Adrenal gland (tissue), 12 donors: ENCODE data around the gene BCOR. TPM values are rescaled to one million over a fixed set of nuclear protein-coding genes. Genes with fewer than 3 reads are reported as not detected.

ENCODE experiments used
- DNase-seq, 7 donors: peaks; one replicate each; pipeline ENCODE4 v3.0.0-alpha.2; 2019 to 2020
- H3K27ac ChIP-seq, 5 donors: fragments of 200-600 bp; sonication (generic) in 4 of 5; 1 replicate in 3 of 5; 2 replicates in 2 of 5; pipeline versions ENCODE4 v1.5.1 to v1.8.0; 2016 to 2020; ENCODE audit warnings: mild to moderate bottlenecking in 1 of 5
- H3K27me3 ChIP-seq: fragments of 200-600 bp; 2 replicates; pipeline ENCODE4 v1.8.0; 2021
- H3K36me3 ChIP-seq, 2 donors: fragments of 200-600 bp; replicated peaks in 1 of 2; 1 replicate in 1 of 2; 2 replicates in 1 of 2; pipeline versions ENCODE4 v1.5.1 to v1.8.0; 2018 to 2022
- H3K4me1 ChIP-seq, 2 donors: fragments of 200-600 bp; replicated peaks in 1 of 2; 1 replicate in 1 of 2; 2 replicates in 1 of 2; pipeline versions ENCODE4 v1.5.1 to v1.8.0; 2018 to 2021
- H3K4me3 ChIP-seq, 4 donors: fragments of 200-600 bp; sonication (generic) in 3 of 4; one replicate each; pipeline ENCODE4 v1.5.1; 2016 to 2018
- H3K9me3 ChIP-seq, 3 donors: fragments of 200-600 bp; sonication (generic) in 1 of 3; replicated peaks in 1 of 3; 1 replicate in 2 of 3; 2 replicates in 1 of 3; pipeline versions ENCODE4 v1.5.1 to v1.8.0; 2016 to 2021
- CTCF ChIP-seq, 6 experiments: fragments of 450-650 bp in 4 of 6; fragments of 200-600 bp in 2 of 6; sonication (generic) in 1 of 6; IDR thresholded peaks; 1 replicate in 5 of 6; 2 replicates in 1 of 6; pipeline versions ENCODE4 v1.5.1 to v1.8.0; 2016 to 2021; ENCODE audit warnings: antibody characterized with exemption in 6 of 6, mild to moderate bottlenecking in 2 of 6, moderate library complexity in 1 of 6
- POLR2A ChIP-seq, 2 donors: fragments of 450-650 bp; IDR thresholded peaks; one replicate each; pipeline ENCODE4 v1.6.1; 2017; ENCODE audit warnings: antibody characterized with exemption in 2 of 2, mild to moderate bottlenecking in 2 of 2, moderate library complexity in 1 of 2
- WGBS, 4 donors: extraction: QIAGEN DNeasy Blood & Tissue Kit in 2 of 4; methylation state at CpG; one replicate each; pipeline versions ENCODE4 v1.1.5 to v1.1.7; 2013 to 2017; 5-methylcytosine and 5-hydroxymethylcytosine counted together
- intact Hi-C, 2 donors: fragments of 100-400 bp; cut with DNase I; formaldehyde crosslinking; loops; one replicate each; pipeline versions ENCODE4 v1.14.1 to v1.15.0; 2022 to 2023
- polyA plus RNA-seq, 3 donors: library from polyadenylated mRNA; stranded (reverse); fragments of 200-250 nt in 2 of 3; fragments of 350-450 nt in 1 of 3; fragmentation: Illumina TruSeq in 1 of 3; extraction: RNeasy Lipid Tissue Mini Kit (QIAGEN cat#74804) in 1 of 3; gene quantifications; one replicate each; pipeline ENCODE4 v1.2.3, GENCODE V29; 2013 to 2014
- total RNA-seq, 9 donors: library from RNA; depleted of rRNA in 4 of 9; stranded (reverse); fragments of >200 nt in 4 of 9; fragments of 120-200 nt in 1 of 9; fragmentation: NEBNext Ultra II Directional in 1 of 9; extraction: Animal tissue kit (Norgen Biotek cat#: 25700) in 1 of 9; gene quantifications; one replicate each; pipeline versions ENCODE4 v1.1.0 to v1.2.4, GENCODE V29; 2013 to 2023
- donor health status: healthy with polysubstance abuse.
- donor health status: Bipolar disorder and iron deficiency.
- donor health status: DM: yes; HTN: yes; CAD: no.
- donor health status: DM: no; HTN: no; CAD: no.
- donor health status: DM: no; HTN: no; CAD: no.
- donor health status: DM: yes; HTN: yes; CAD: no.

BCOR gene
- total and polyA plus RNA-seq, 12 donors = 13.7 to 42.9 (median 29.0) TPM

GRCh38 chrX:40022421-40022820 is 75.3 kb downstream of the BCOR start:
- intact Hi-C loops = no loop called here
- no peaks in the 10 kb centered on the region for H3K4me1 ChIP-seq
- TF ChIP-seq CTCF (IDR thresholded peaks at IDR 0.05) = no peak
- no peak for TF ChIP-seq POLR2A (IDR thresholded peaks at IDR 0.05)
- H3K27me3 ChIP-seq = no peaks in the 10 kb centered on the region
- no peak for DNase-seq
- no peak overlapping the region for H3K27ac ChIP-seq
- H3K9me3 ChIP-seq = no peaks in the 10 kb centered on the region
- no peaks in the 10 kb centered on the region for H3K36me3 ChIP-seq
- H3K4me3 ChIP-seq = no peak overlapping the region
- WGBS, 4 donors = 62 to 68% (median 63%) methylated on average over 3 of the region's 3 CpGs

- H3K4me3 ChIP-seq = no peak overlapping the region
- 81 to 100% (median 87%) methylated on average over 1 to 2 of the region's 2 CpGs for WGBS, 4 donors
- no peaks in the 10 kb centered on the region for H3K9me3 ChIP-seq
- DNase-seq = no peak
- H3K27me3 ChIP-seq = no peaks in the 10 kb centered on the region
- H3K27ac ChIP-seq = no peak overlapping the region
- H3K36me3 ChIP-seq = no peaks in the 10 kb centered on the region
- TF ChIP-seq CTCF (IDR thresholded peaks at IDR 0.05) (no peak), POLR2A (IDR thresholded peaks at IDR 0.05) (no peak)
- intact Hi-C loops = no loop called here
- no peaks in the 10 kb centered on the region for H3K4me1 ChIP-seq
Observed at GRCh38 chrX:40021647-40022046, 76.1 kb downstream of the BCOR start.

GRCh38 chrX:40019541-40019940 is 78.2 kb downstream of the BCOR start:
- intact Hi-C loops = loop anchor here in 1 of 2 donors (10.0 kb wide), 1 partner anchor 75 kb away; the partner anchor contains the start of gene BCOR

GRCh38 chrX:40018041-40018440 is 79.7 kb downstream of the BCOR start:
- no peak for DNase-seq
- H3K27ac ChIP-seq = no peak overlapping the region

More at GRCh38 chrX:40019541-40019940, 78.2 kb downstream of the BCOR start:
- no peak for TF ChIP-seq POLR2A (IDR thresholded peaks at IDR 0.05)
- H3K4me1 ChIP-seq = no peaks in the 10 kb centered on the region
- no peaks in the 10 kb centered on the region for H3K36me3 ChIP-seq
- 74 to 89% (median 86%) methylated on average over 4 of the region's 4 CpGs for WGBS, 4 donors
- no peaks in the 10 kb centered on the region for H3K27me3 ChIP-seq
- no peaks in the 10 kb centered on the region for H3K9me3 ChIP-seq
- DNase-seq = no peak
- H3K4me3 ChIP-seq = no peak overlapping the region
- H3K27ac ChIP-seq = no peak overlapping the region

GRCh38 chrX:40016749-40017148 is 81.0 kb downstream of the BCOR start:
- DNase-seq = no peak
- TF ChIP-seq CTCF (IDR thresholded peaks at IDR 0.05) (no peak), POLR2A (IDR thresholded peaks at IDR 0.05) (no peak)
- intact Hi-C loops = loop anchor here in 1 of 2 donors (10.0 kb wide), 1 partner anchor 78 kb away; the partner anchor contains the start of gene BCOR
- Histone ChIP-seq H3K27ac (no peak overlapping the region), H3K36me3 (no peaks in the 10 kb centered on the region), H3K27me3 (peaks cover 22% of the 10 kb centered on the region), H3K4me3 (no peak overlapping the region), H3K9me3 (no peaks in the 10 kb centered on the region), H3K4me1 (peaks cover 0 to 13% of the 10 kb centered on the region in 2 donors)
- WGBS, 4 donors = 46 to 100% (median 72%) methylated on average over 1 to 2 of the region's 2 CpGs

More at GRCh38 chrX:40018041-40018440, 79.7 kb downstream of the BCOR start:
- no peaks in the 10 kb centered on the region for H3K36me3 ChIP-seq
- intact Hi-C loops = loop anchor here in 1 of 2 donors (10.0 kb wide), 1 partner anchor 77 kb away; the partner anchor contains the start of gene BCOR
- no peaks in the 10 kb centered on the region for H3K9me3 ChIP-seq
- H3K4me1 ChIP-seq = peaks cover 0 to 2% of the 10 kb centered on the region in 2 donors
- H3K4me3 ChIP-seq = no peak overlapping the region
- WGBS, 4 donors = 72 to 86% (median 80%) methylated on average over 4 to 5 of the region's 5 CpGs
- H3K27me3 ChIP-seq = peaks cover 10% of the 10 kb centered on the region
- TF ChIP-seq POLR2A (IDR thresholded peaks at IDR 0.05) = no peak
